SK-N-SH (cell line): Measurements from ENCODE around the gene C12orf50. TPM values are rescaled to one million over a fixed set of nuclear protein-coding genes. Genes with fewer than 3 reads are reported as not detected.

Experiments used
- CTCF ChIA-PET: fragments of 300-600, 350-600 bp; formaldehyde crosslinking; extraction: SDS; loops from one replicate; lab custom pipeline; 2021; lab: Yijun Ruan, JAX
- POLR2A ChIA-PET: fragments of 350-600 bp; sonication (Branson Sonifier 250); formaldehyde crosslinking; extraction: SDS; loops from one replicate; lab custom pipeline; 2020; ENCODE audit warnings: antibody characterized with exemption, inconsistent platforms; lab: Yijun Ruan, JAX
- DNase-seq: peaks from one replicate; pipeline ENCODE4 v3.0.0; 2012
- H2AFZ ChIP-seq: fragments of 200-600 bp; sonication (generic); 2 replicates; pipeline ENCODE4 v1.8.1; 2016; ENCODE audit warnings: antibody characterized with exemption, mild to moderate bottlenecking, low read depth
- H3F3A ChIP-seq: fragments of 200-600 bp; sonication (generic); replicated peaks from 2 replicates; pipeline ENCODE3; 2016; ENCODE audit warnings: antibody characterized with exemption, mild to moderate bottlenecking; ENCODE audit not compliant: insufficient read depth
- H3K27ac ChIP-seq, 2 experiments: fragments of 200-500 bp in 1 of 2; fragments of 200-600 bp in 1 of 2; sonication (Bioruptor generic) in 1 of 2; sonication (generic), shearing (Covaris generic) in 1 of 2; 2 replicates each; pipeline versions ENCODE4 v1.5.1 to v1.6.1; 2014 to 2016; ENCODE audit warnings: low read depth in 2 of 2, inconsistent platforms in 1 of 2, low read length in 1 of 2, mild to moderate bottlenecking in 1 of 2, mixed read lengths in 1 of 2
- H3K27me3 ChIP-seq: fragments of 200-600 bp; sonication (generic), shearing (Covaris generic); 2 replicates; pipeline ENCODE4 v1.6.1; 2016; ENCODE audit warnings: mixed run types; ENCODE audit not compliant: insufficient read depth
- H3K36me3 ChIP-seq, 2 experiments: fragments of 200-500 bp in 1 of 2; fragments of 200-600 bp in 1 of 2; sonication (Bioruptor generic) in 1 of 2; sonication (generic) in 1 of 2; replicated peaks in 1 of 2; 2 replicates each; pipeline versions ENCODE3 to v1.5.1; 2014 to 2016; ENCODE audit warnings: low read length in 1 of 2, mild to moderate bottlenecking in 1 of 2; ENCODE audit not compliant: insufficient read depth in 2 of 2, control insufficient read depth in 1 of 2
- H3K4me1 ChIP-seq, 2 experiments: fragments of 200-500 bp in 1 of 2; fragments of 200-600 bp in 1 of 2; sonication (Bioruptor generic) in 1 of 2; sonication (generic), shearing (Covaris generic) in 1 of 2; 2 replicates each; pipeline versions ENCODE4 v1.5.1 to v1.6.1; 2014 to 2016; ENCODE audit warnings: low read depth in 1 of 2, low read length in 1 of 2, mixed run types in 1 of 2; ENCODE audit not compliant: insufficient read depth in 2 of 2, control insufficient read depth in 1 of 2
- H3K4me2 ChIP-seq: fragments of 200-600 bp; sonication (generic), shearing (Covaris generic); 2 replicates; pipeline ENCODE4 v1.6.1; 2017; ENCODE audit warnings: mixed run types
- H3K4me3 ChIP-seq, 2 experiments: fragments of 200-500 bp in 1 of 2; fragments of 200-600 bp in 1 of 2; sonication (Bioruptor generic) in 1 of 2; sonication (generic), shearing (Covaris generic) in 1 of 2; 2 replicates each; pipeline versions ENCODE4 v1.5.1 to v1.8.1; 2014 to 2016; ENCODE audit warnings: low read depth in 2 of 2, inconsistent platforms in 1 of 2, low read length in 1 of 2, mild to moderate bottlenecking in 1 of 2, mixed read lengths in 1 of 2, moderate library complexity in 1 of 2
- H3K79me2 ChIP-seq: fragments of 200-600 bp; sonication (generic); 2 replicates; pipeline ENCODE4 v1.8.1; 2017; ENCODE audit warnings: mild to moderate bottlenecking; ENCODE audit not compliant: insufficient read depth
- H3K9ac ChIP-seq: fragments of 200-600 bp; sonication (generic); 2 replicates; pipeline ENCODE4 v1.6.1; 2017; ENCODE audit warnings: mixed run types
- H3K9me2 ChIP-seq: fragments of 200-600 bp; sonication (generic); 2 replicates; pipeline ENCODE4 v1.6.1; 2017; ENCODE audit warnings: mixed run types
- H3K9me3 ChIP-seq: fragments of 200-600 bp; sonication (generic); 2 replicates; pipeline ENCODE4 v1.6.1; 2017; ENCODE audit warnings: mixed run types, mild to moderate bottlenecking, moderate library complexity
- H4K20me1 ChIP-seq: fragments of 200-600 bp; sonication (generic); 2 replicates; pipeline ENCODE4 v1.6.1; 2017; ENCODE audit warnings: mild to moderate bottlenecking, mixed run types; ENCODE audit not compliant: insufficient read depth
- CHD2 ChIP-seq: fragments of 150-350 bp; IDR thresholded peaks from 2 replicates; pipeline ENCODE4 v1.6.1; 2018; ENCODE audit warnings: low read length; ENCODE audit not compliant: partially characterized antibody
- GATA2 ChIP-seq: sonication (generic); formaldehyde crosslinking; IDR thresholded peaks from 2 replicates; pipeline ENCODE4 v1.5.0; 2020; ENCODE audit warnings: mild to moderate bottlenecking, missing genetic modification reagents
- MEF2A ChIP-seq: IDR thresholded peaks from 2 replicates; pipeline ENCODE4 v1.4.0; 2012; ENCODE audit warnings: low read depth, borderline replicate concordance
- MXI1 ChIP-seq: IDR thresholded peaks from 2 replicates; pipeline ENCODE4 v1.6.1; 2012; ENCODE audit warnings: mild to moderate bottlenecking, low read depth, low read length, improper control_type of control experiment
- NRF1 ChIP-seq: IDR thresholded peaks from 2 replicates; pipeline ENCODE4 v1.6.1; 2012; ENCODE audit warnings: low read depth, mild to moderate bottlenecking, low read length
- RAD21 ChIP-seq: IDR thresholded peaks from 2 replicates; pipeline ENCODE4 v1.6.1; 2012; ENCODE audit warnings: mild to moderate bottlenecking, low read length
- RCOR1 ChIP-seq: fragments of 150-350 bp; IDR thresholded peaks from 2 replicates; pipeline ENCODE4 v1.6.1; 2017; ENCODE audit warnings: antibody characterized with exemption, low read length
- SMC3 ChIP-seq: IDR thresholded peaks from 2 replicates; pipeline ENCODE4 v1.6.1; 2012; ENCODE audit warnings: low read depth, low read length, improper control_type of control experiment
- WGBS: methylation state at CpG from one replicate; pipeline ENCODE4 v1.1.6; 2017; ENCODE audit warnings: low lambda C conversion rate; 5-methylcytosine and 5-hydroxymethylcytosine counted together
- polyA plus RNA-seq, 3 experiments: library from polyadenylated mRNA; depleted of rRNA; stranded (reverse); fragments of >200 nt; gene quantifications; 2 replicates each; pipeline ENCODE4 v1.2.3, GENCODE V29; 2012
- TF ChIP-seq, protein P1 (sequence below): fragments of 200-600 bp; sonication (generic); IDR thresholded peaks from 2 replicates; pipeline ENCODE4 v1.6.1; 2017; ENCODE audit warnings: antibody characterized with exemption, mild to moderate bottlenecking, moderate library complexity
- TF ChIP-seq, protein P2 (sequence below): IDR thresholded peaks from 2 replicates; pipeline ENCODE4; 2012
- TF ChIP-seq, protein P3 (sequence below): fragments of 150-350 bp; IDR thresholded peaks from 2 replicates; pipeline ENCODE4 v1.6.1; 2016; ENCODE audit warnings: mild to moderate bottlenecking, low read depth, low read length

C12orf50 gene
- polyA plus RNA-seq, 1 of the 3 experiments (the other 2 are of a cell fraction) = 0.03 TPM

DNA sequence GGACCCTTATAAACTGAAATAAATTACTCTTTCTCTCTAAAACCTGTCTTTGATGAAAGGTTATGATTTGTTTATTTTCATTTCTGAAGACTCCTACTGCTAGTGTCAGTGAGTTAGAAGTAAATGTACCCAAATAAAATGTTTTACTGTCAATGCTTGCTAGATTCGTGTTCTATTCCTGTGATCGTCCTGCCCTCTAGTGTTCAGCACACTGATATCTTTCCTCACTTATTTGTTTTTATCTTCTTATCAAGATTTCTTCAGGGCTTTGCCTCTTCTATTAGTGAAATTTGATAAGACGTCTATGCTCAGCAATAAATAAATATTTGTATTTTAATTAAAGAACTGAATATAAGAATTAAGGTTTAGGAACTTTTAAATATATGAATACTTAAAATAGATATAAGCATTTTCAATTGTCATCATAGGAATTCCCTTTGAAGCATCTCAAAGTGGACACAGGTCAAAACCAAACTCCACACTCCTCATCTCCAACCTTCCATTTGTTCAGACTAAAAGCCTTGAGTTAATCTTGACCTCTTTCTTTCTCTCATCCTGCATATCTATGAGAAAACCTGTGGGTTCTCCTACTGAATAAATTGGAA is 75.8 kb downstream of the C12orf50 start:
- Histone ChIP-seq H3F3A (no peaks in the 10 kb centered on the region), H3K9me2 (no peaks in the 10 kb centered on the region), H3K36me3 (no peaks in the 10 kb centered on the region), H3K79me2 (no peaks in the 10 kb centered on the region), H3K9ac (no peak overlapping the region), H3K4me1 (peaks cover 0 to 5% of the 10 kb centered on the region in 2 experiments; a peak in 1 of 4 replicates), H2AFZ (peak overlapping the region; percentile 59; the same call in 1 of the 2 replicates), H3K4me3 (no peak overlapping the region), H3K27ac (peak overlapping the region in 1 of 2 experiments; percentile 51; a peak in 2 of 4 replicates), H3K27me3 (no peaks in the 10 kb centered on the region), H3K9me3 (no peaks in the 10 kb centered on the region), H4K20me1 (no peaks in the 10 kb centered on the region), H3K4me2 (no peak overlapping the region)
- POLR2A ChIA-PET = no interaction called here
- WGBS = 3% methylated on average over 3 of the region's 3 CpGs
- CTCF ChIA-PET = interaction anchor here (0.6 to 1.4 kb wide), 17 partner anchors 8 to 679 kb away, joined by 3 to 6 read pairs (median 4); no protein-coding TSS in a partner anchor
- TF ChIP-seq, protein P1, sequence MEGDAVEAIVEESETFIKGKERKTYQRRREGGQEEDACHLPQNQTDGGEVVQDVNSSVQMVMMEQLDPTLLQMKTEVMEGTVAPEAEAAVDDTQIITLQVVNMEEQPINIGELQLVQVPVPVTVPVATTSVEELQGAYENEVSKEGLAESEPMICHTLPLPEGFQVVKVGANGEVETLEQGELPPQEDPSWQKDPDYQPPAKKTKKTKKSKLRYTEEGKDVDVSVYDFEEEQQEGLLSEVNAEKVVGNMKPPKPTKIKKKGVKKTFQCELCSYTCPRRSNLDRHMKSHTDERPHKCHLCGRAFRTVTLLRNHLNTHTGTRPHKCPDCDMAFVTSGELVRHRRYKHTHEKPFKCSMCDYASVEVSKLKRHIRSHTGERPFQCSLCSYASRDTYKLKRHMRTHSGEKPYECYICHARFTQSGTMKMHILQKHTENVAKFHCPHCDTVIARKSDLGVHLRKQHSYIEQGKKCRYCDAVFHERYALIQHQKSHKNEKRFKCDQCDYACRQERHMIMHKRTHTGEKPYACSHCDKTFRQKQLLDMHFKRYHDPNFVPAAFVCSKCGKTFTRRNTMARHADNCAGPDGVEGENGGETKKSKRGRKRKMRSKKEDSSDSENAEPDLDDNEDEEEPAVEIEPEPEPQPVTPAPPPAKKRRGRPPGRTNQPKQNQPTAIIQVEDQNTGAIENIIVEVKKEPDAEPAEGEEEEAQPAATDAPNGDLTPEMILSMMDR = peak; percentile 78
- TF ChIP-seq, protein P2, sequence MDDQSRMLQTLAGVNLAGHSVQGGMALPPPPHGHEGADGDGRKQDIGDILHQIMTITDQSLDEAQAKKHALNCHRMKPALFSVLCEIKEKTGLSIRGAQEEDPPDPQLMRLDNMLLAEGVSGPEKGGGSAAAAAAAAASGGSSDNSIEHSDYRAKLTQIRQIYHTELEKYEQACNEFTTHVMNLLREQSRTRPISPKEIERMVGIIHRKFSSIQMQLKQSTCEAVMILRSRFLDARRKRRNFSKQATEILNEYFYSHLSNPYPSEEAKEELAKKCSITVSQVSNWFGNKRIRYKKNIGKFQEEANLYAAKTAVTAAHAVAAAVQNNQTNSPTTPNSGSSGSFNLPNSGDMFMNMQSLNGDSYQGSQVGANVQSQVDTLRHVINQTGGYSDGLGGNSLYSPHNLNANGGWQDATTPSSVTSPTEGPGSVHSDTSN = no peak
- TF ChIP-seq CHD2 (no peak), MXI1 (no peak), RAD21 (peak; percentile 91), SMC3 (peak; percentile 62), GATA2 (CRISPR knock-in tag) (peak; percentile 45; the same call in 1 of the 2 replicates)
- TF ChIP-seq, protein P3, sequence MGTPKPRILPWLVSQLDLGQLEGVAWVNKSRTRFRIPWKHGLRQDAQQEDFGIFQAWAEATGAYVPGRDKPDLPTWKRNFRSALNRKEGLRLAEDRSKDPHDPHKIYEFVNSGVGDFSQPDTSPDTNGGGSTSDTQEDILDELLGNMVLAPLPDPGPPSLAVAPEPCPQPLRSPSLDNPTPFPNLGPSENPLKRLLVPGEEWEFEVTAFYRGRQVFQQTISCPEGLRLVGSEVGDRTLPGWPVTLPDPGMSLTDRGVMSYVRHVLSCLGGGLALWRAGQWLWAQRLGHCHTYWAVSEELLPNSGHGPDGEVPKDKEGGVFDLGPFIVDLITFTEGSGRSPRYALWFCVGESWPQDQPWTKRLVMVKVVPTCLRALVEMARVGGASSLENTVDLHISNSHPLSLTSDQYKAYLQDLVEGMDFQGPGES = no peak
- peak; percentile 57 for DNase-seq

DNA sequence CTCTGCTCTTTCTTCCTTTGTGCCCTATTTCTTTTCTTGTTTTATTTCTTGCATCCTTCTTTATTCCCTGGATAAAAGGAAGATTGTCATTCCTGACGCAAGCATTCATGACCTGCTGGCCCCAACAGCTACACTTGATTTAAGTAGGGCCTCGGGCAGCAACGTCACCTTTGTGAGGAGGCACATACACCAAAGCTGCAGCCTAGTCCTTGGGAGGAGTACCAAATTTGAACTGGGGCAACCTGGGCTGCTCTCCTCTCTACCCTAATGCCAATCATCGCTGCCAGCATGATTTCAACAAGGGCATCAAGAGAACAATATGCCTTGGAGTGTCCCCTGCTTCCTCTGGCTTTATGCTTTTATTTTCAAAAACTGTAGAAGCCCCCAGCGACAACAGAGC is 76.4 kb downstream of the C12orf50 start:
- ChIA-PET POLR2A (no interaction called here), CTCF (interaction anchor here (0.6 to 1.4 kb wide), 17 partner anchors 9 to 678 kb away, joined by 3 to 6 read pairs (median 4); no protein-coding TSS in a partner anchor)
- 0 out of 2 replicates have a peak overlapping the region, but pooled peaks have one; percentile 59 for H2AFZ ChIP-seq
- 71% methylated on average over 5 of the region's 5 CpGs for WGBS
- H3K9ac ChIP-seq = no peak overlapping the region
- no peaks in the 10 kb centered on the region for H3K79me2 ChIP-seq
- H3K9me3 ChIP-seq = no peaks in the 10 kb centered on the region
- H3K27ac ChIP-seq = peak overlapping the region in 1 of 2 experiments; percentile 51; a peak in 2 of 4 replicates
- H3K4me2 ChIP-seq = no peak overlapping the region
- TF ChIP-seq RCOR1 = no peak
- no peak for TF ChIP-seq NRF1
- no peak for TF ChIP-seq MEF2A
- H3K4me3 ChIP-seq = no peak overlapping the region
- H3K4me1 ChIP-seq = peaks cover 0 to 5% of the 10 kb centered on the region in 2 experiments; a peak in 1 of 4 replicates
- no peaks in the 10 kb centered on the region for H3F3A ChIP-seq
- no peak for DNase-seq
- no peaks in the 10 kb centered on the region for H4K20me1 ChIP-seq
- H3K36me3 ChIP-seq = no peaks in the 10 kb centered on the region
- H3K27me3 ChIP-seq = no peaks in the 10 kb centered on the region
- H3K9me2 ChIP-seq = no peaks in the 10 kb centered on the region
